Calu3 (cell line): ENCODE results near the gene ZNF426. TPM values are rescaled to one million over a fixed set of nuclear protein-coding genes. Genes with fewer than 3 reads are reported as not detected.

ENCODE experiments used
- BruUV-seq: library from RNA; stranded (reverse); fragments of 400-500 nt; replicated peaks from 2 replicates; lab custom pipeline; 2021; lab: Mats Ljungman, UMichigan
- CTCF ChIA-PET: fragments of 300-600 bp; sonication (Branson Sonifier 250); formaldehyde crosslinking; loops from one replicate; lab custom pipeline; 2022; ENCODE audit warnings: antibody characterized with exemption; lab: Charles Lee
- DNase-seq: peaks from one replicate; pipeline ENCODE4 v3.0.0; 2022
- H3K27ac Mint-ChIP-seq: one replicate; pipeline ENCODE4 v1.8.0; 2022; ENCODE audit warnings: mixed read lengths; ENCODE audit not compliant: unreplicated experiment
- H3K27me3 Mint-ChIP-seq: one replicate; pipeline ENCODE4 v1.8.0; 2022; ENCODE audit warnings: mixed read lengths; ENCODE audit not compliant: unreplicated experiment
- H3K36me3 Mint-ChIP-seq: one replicate; pipeline ENCODE4 v1.8.0; 2022; ENCODE audit warnings: mild to moderate bottlenecking, moderate library complexity, mixed read lengths; ENCODE audit not compliant: insufficient read depth, unreplicated experiment
- H3K4me1 Mint-ChIP-seq: one replicate; pipeline ENCODE4 v1.8.0; 2022; ENCODE audit warnings: mild to moderate bottlenecking, low read depth, mixed read lengths; ENCODE audit not compliant: unreplicated experiment
- H3K4me3 Mint-ChIP-seq: one replicate; pipeline ENCODE4 v1.8.0; 2022; ENCODE audit warnings: mild to moderate bottlenecking, low read depth, moderate library complexity, mixed read lengths; ENCODE audit not compliant: unreplicated experiment
- H3K9me3 Mint-ChIP-seq: one replicate; pipeline ENCODE4 v1.8.0; 2022; ENCODE audit warnings: low read depth, mixed read lengths; ENCODE audit not compliant: unreplicated experiment
- intact Hi-C: fragments of 100-400 bp; cut with micrococcal nuclease; formaldehyde crosslinking; loops from one replicate; pipeline ENCODE4 v1.10.0; 2022; ENCODE audit not compliant: unreplicated experiment
- total RNA-seq: library from RNA; stranded (reverse); gene quantifications from 2 replicates; pipeline ENCODE4 v1.2.3, GENCODE V29; 2022
- TF ChIP-seq, protein P1 (sequence below): fragments of 200-600 bp; IDR thresholded peaks from one replicate; pipeline ENCODE4 v1.8.0; 2022; ENCODE audit warnings: antibody characterized with exemption; ENCODE audit not compliant: unreplicated experiment

Gene ZNF426
- total RNA-seq, 1 experiment from 2014 or later: 7.8 TPM

DNA sequence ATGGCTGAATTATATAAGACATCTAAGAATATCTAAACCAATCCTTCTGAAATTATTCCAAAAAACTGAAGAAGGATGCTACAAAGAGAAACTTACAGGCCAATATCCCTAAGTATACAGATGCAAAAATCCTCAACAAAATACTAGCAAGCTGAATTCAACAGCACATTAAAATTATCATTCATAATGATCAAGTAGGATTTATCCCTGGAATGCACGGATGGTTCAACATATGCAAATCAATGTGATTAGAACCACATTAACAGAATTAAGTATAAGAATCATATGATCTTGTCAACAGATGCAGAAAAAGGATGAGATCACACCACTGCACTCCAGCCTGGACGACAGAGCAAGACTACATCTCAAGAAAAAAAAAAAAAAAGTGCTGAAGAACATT is 53.3 kb downstream of the ZNF426 start:
- no TSS peak for BruUV-seq
- intact Hi-C loops: no loop called here
- Mint-ChIP-seq H3K9me3 (peaks cover 5% of the 10 kb centered on the region), H3K27me3 (no peaks in the 10 kb centered on the region), H3K27ac (no peak overlapping the region), H3K36me3 (no peaks in the 10 kb centered on the region), H3K4me3 (no peak overlapping the region), H3K4me1 (no peaks in the 10 kb centered on the region)
- CTCF ChIA-PET: no interaction called here
- no peak for DNase-seq
- TF ChIP-seq, protein P1, sequence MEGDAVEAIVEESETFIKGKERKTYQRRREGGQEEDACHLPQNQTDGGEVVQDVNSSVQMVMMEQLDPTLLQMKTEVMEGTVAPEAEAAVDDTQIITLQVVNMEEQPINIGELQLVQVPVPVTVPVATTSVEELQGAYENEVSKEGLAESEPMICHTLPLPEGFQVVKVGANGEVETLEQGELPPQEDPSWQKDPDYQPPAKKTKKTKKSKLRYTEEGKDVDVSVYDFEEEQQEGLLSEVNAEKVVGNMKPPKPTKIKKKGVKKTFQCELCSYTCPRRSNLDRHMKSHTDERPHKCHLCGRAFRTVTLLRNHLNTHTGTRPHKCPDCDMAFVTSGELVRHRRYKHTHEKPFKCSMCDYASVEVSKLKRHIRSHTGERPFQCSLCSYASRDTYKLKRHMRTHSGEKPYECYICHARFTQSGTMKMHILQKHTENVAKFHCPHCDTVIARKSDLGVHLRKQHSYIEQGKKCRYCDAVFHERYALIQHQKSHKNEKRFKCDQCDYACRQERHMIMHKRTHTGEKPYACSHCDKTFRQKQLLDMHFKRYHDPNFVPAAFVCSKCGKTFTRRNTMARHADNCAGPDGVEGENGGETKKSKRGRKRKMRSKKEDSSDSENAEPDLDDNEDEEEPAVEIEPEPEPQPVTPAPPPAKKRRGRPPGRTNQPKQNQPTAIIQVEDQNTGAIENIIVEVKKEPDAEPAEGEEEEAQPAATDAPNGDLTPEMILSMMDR: no peak

DNA sequence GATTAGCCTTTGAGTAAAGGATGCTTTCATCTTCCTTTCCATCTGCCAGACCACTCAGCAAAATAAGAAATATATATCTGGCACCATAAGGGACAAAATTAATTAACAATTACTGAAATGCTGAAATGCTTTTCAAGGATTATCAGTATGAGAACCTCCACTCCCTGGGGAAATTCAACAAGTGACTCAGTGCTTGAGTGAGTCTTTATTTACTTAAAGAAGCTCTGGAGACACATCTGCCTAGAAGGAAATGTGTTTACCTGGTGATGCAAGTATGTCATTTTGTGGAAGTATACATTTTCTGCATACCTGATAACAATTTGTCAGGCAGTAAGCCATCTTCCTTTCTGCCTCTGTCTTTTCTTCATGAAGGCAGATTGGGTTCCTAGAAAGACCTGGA is 63.5 kb downstream of the ZNF426 start:
- Mint-ChIP-seq H3K9me3 (peaks cover 19% of the 10 kb centered on the region), H3K4me3 (no peak overlapping the region), H3K27me3 (no peaks in the 10 kb centered on the region), H3K27ac (no peak overlapping the region), H3K4me1 (no peaks in the 10 kb centered on the region), H3K36me3 (no peaks in the 10 kb centered on the region)
- intact Hi-C loops: no loop called here
- CTCF ChIA-PET: no interaction called here
- no peak for DNase-seq
- TF ChIP-seq, protein P1: no peak
- no TSS peak for BruUV-seq

Other genes starting within 250 kb of the ZNF426 start
- 2.9 and 3.2 TPM in 2 replicates for gene ZNF699, start 228.8 kb downstream of the ZNF426 start, total RNA-seq
- 7.5 and 10.4 TPM in 2 replicates for gene ZNF559, start 214.5 kb downstream of the ZNF426 start, total RNA-seq
- gene ZNF177, start 175.6 kb downstream of the ZNF426 start, total RNA-seq: 2.2 and 2.5 TPM in 2 replicates
- 12.7 and 13.1 TPM in 2 replicates for gene ZNF266, start 103.1 kb downstream of the ZNF426 start, total RNA-seq
- gene ZNF560, start 40.0 kb downstream of the ZNF426 start, total RNA-seq: not detected in 2 replicates
- 61.1 and 66.2 TPM in 2 replicates for gene ZNF121, start 45.9 kb upstream of the ZNF426 start, total RNA-seq
- gene ZNF561, start 82.6 kb upstream of the ZNF426 start, total RNA-seq: 26.0 and 27.3 TPM in 2 replicates
- gene ZNF562, start 136.5 kb upstream of the ZNF426 start, total RNA-seq: 31.8 and 35.2 TPM in 2 replicates
- gene ZNF846, start 230.1 kb upstream of the ZNF426 start, total RNA-seq: 7.8 and 8.0 TPM in 2 replicates